ENCODE data around the gene SRSF1.

- TF ChIP-seq GATA2 (IDR thresholded peaks at IDR 0.05; ENCODE audit: low read depth, low read length): no peak
- TF ChIP-seq GATA3 (IDR thresholded peaks at IDR 0.05; ENCODE audit: low read depth, low read length): no peak
Measured at GRCh38 chr17:57990037-57990436, 17.0 kb downstream of the SRSF1 start.
